GM19328 (cell line): ENCODE measurements around the gene CCN6.

Source experiments
- ATAC-seq: cut with Tn5 transposase; IDR thresholded peaks from one replicate; pipeline ENCODE4 v1.9.1; 2021; ENCODE audit warnings: mild to moderate bottlenecking, moderate library complexity; ENCODE audit not compliant: unreplicated experiment

The CCN6 gene

GRCh38 chr6:112113431-112113830 is 59.5 kb downstream of the CCN6 start:
- ATAC-seq: no peak

- ATAC-seq: no peak
Observed at GRCh38 chr6:112113918-112114317, 60.0 kb downstream of the CCN6 start.

GRCh38 chr6:112114577-112115223 is 60.8 kb downstream of the CCN6 start:
- ATAC-seq: no peak

GRCh38 chr6:112116221-112116620 is 62.3 kb downstream of the CCN6 start:
- ATAC-seq: no peak

- ATAC-seq: no peak
Observed at GRCh38 chr6:112117554-112117953, 63.6 kb downstream of the CCN6 start.

GRCh38 chr6:112118034-112118433 is 64.1 kb downstream of the CCN6 start:
- ATAC-seq: no peak
